HG03558 (cell line): Measurements from ENCODE around the gene CCDC7.
A peak's percentile ranks its signal among the peaks of the same experiment; 100 is the strongest.
"Not testable (repeated sequence)": the region's sequence is repeated elsewhere in the genome, so short reads cannot be mapped to it uniquely, and the experiment has no call there.

Experiments used
- ATAC-seq: cut with Tn5 transposase; IDR thresholded peaks from one replicate; pipeline ENCODE4 v1.9.1; 2021; ENCODE audit warnings: moderate number of reproducible peaks; ENCODE audit not compliant: unreplicated experiment; ENCODE audit errors: extremely low read depth

CCDC7 gene

DNA sequence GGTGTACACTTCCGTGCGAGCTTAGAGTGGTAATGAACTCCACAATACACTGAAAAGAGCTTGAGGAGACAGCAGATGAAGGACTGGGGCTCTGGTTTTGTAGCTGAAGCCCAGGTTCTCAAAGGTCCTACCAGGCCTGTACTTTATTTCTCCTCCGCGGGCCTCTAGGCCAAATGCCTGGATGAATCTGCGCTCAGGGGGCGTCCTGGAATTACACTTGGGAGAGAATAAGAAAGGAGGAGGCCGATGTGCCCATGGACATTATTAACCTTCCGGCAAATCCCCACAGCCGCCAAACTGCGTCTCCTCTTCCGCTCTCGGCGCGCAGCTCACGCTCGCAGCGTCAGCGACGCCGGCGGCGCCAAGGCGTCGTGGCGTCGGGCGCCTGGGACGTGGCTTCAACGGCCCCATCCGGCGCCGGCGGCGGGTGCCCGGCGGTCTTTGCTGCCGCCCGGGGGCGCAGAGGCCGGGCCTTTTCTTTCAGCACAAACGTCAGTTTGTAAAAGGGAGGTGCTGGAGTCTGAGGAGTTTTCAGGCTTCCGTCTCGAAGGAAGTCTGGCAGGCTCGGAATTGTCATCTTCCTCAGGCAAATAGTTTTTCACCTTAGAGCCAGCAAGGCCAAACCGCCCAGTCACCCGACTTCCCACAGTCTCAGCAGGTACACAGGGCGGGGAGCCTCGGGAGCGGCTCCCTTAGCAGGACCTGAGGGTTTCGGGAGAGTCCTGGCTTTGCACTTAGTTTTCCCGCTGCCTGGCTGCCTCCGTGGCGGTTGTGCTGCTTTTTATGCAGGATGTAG, at the start of gene CCDC7:
Gene CCDC7 (plus strand): TSS at position 401 of the 796 bp plus-strand sequence. CDS start 5,503 bp downstream, outside the sequence.
- ATAC-seq, result peak; percentile 94

DNA sequence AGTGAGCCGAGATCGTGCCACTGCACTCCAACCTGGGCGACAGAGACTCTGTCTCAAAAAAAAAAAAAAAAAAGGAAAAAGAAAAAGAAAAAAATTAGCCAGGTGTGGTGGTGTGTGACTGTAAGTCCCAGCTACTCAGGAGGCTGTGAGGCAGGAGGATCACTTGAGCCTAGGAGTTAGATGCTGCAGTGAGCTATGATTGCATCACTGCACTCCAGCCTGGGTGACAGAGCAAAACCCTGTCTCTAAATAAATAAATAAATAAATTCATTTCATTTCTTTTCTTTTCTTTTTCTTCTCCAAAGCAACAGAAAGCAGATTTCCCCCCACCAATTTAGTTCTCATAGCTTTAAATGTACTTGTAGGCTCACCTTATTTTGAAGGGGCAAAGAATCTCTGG, 48.8 kb upstream of the CCDC7 start:
- ATAC-seq, result not testable (repeated sequence)

DNA sequence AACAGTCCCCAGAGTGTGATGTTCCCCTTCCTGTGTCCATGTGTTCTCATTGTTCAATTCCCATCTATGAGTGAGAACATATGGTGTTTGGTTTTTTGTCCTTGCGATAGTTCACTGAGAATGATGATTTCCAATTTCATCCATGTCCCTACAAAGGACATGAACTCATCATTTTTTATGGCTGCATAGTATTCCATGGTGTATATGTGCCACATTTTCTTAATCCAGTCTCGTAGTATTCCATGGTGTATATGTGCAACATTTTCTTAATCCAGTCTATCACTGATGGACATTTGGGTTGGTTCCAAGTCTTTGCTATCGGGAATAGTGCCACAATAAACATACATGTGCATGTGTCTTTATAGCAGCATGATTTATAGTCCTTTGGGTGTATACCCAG, 46.2 kb upstream of the CCDC7 start:
- not testable (repeated sequence) for ATAC-seq

DNA sequence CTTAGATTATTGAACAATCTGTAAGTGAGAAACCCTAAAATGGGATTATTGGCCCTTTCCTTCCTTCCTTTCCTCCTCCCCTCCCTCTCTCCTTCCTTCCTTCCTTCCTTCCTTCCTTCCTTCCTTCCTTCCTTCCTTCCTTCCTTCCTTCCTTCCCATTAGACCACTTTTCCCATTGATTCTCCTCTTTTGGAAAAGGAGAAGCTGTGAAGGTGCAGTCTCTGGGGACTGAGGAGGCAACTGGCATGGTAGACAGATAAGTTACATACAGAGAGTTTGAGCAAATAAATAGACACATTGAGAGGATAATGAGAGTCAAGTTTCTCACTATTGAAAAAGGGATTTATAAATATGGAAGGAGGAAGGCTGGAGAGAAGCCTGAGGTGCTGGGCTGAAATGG, 45.0 kb upstream of the CCDC7 start:
- ATAC-seq, result no peak

DNA sequence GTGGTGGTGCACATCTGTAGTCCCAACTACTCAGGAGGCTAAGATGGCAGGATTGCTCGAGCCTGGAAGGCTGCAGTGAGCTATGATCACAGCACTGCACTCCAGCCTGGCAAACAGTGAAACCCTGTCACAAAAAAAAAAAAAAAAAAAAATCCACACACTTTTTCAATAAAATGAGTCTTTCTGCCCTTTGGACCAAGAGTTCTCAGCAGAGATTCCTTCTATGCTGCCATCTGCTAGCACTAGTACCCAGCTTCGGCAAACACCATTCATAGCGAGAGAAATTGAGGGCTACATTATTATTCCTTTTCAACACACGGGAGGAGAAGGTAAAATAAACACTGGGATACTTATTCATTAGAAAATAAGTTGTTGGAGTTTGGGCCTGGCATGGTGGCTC, 43.4 kb upstream of the CCDC7 start:
- ATAC-seq, result no peak

DNA sequence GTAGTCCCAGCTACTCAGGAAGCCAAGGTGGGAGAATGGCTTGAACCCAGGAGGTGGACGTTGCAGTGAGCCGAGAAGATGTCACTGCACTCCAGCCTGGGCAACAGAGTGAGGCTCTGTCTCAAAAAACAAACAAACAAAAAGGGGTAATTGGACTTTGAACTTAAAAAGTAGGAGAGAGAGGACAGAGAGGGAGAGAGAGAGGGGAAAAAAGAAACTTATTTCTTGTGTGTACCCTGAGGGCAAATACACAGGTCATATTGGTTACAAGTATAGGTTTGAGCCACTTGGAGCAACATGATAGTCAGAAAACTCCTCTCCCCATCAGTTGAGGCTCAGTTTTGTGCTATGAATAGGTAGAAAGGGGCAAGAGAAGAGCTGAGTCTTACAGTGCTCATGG, 42.8 kb upstream of the CCDC7 start:
- ATAC-seq, result no peak

DNA sequence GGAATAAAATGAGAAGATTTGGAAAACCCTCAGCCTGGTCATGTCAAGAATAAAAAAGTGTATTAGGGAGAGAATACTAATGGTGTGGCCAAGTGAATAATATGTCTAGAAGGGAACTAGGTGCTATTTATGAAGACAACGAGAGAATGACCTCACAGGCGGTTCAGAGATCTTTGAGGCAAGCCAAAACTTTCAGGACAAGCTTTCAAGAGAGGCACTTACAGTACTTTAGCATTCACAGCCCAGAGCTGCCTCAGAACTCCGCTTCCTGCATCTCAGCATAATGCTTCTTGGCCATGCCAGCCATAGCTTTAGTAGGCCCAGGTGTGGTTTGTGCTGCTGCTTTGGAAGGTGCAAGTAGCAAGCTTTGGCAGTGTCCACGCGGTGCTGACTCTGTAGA, 37.2 kb upstream of the CCDC7 start:
- ATAC-seq, result no peak

DNA sequence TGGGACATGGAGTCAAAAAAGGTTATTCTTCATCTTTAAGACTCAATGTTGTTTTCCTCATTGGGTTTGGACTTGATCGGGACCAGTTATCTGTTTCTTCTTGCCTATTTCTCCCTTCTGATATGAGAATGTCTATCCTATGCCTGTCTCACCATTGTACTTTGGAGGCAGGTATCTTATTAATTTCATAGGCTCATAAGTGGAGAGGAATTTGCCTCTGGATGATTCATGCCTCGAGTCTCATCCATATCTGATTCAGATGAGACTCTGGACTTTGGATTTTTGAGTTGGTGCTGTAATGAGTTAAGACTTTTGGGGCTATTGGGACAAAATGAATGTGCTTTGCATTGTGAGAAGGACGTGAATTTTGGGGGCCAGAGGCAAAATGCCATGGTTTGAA, 36.2 kb upstream of the CCDC7 start:
- ATAC-seq, result no peak

DNA sequence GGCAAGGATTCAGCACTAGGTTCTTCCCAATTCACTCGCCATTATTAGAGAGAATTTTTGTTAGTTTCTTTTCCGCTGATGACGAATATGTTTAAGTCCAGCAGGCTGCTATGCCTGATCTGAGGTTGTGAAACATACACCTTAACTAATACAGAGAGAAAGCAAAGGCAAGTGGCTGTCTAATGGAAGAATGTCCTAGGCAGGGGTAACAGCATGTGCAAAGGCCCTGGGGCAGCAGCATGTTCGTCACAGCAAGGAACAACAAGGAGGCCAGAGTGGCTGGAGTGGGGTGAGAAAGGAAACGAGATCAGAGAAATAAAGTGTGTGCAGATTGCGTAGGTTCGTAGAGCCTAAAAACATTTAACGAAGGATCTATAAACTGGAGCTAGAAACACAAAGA, 35.4 kb upstream of the CCDC7 start:
- ATAC-seq, result no peak

DNA sequence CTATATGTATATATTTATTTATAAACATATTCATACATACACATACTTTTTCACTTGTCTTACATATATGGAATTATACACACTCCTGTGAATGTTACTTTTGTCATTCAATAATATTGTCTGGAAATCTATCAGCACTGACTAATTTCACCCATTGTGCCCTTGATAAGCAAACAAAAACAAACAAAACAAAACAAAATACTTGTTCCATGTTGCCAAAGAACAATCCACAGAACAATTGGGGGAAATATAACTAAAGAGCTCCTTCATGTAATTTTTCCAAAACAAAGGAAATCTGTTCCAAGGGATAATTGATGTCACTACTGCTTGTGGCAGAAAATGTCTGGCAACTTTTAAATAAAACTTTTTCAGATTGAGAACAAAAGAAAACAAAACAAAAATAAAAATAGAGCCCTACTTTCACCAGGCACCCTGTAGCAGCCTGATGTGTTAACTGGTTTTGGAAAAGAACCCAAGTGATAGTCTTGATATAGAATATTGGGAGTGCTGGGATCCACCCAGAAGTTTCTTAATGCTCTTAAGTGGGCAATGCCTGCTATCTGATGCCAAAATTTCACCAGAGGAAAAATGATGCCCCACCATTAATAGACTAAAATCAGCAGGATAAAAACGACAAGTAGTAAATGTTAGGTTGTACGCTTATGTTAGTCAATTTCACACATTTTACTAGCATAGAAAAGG, 34.0 kb upstream of the CCDC7 start:
- no peak for ATAC-seq

DNA sequence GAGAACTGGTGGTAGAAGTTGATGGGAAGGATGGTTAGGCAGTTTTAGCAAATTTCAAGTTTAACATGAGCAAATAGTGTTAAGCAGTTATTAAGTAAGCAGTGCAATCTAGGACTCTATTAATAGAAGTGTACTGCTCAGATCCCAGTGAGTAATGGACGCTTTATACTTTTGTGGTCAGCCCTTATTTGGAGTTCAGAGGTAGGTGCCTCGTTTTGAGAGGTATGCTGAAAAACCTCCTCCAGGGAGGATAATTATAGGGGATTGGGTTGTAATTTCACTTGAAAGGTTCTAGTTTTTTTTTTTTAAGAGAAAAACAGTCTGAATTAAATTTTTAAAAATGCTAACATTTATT, 33.5 kb upstream of the CCDC7 start:
- ATAC-seq, result no peak

DNA sequence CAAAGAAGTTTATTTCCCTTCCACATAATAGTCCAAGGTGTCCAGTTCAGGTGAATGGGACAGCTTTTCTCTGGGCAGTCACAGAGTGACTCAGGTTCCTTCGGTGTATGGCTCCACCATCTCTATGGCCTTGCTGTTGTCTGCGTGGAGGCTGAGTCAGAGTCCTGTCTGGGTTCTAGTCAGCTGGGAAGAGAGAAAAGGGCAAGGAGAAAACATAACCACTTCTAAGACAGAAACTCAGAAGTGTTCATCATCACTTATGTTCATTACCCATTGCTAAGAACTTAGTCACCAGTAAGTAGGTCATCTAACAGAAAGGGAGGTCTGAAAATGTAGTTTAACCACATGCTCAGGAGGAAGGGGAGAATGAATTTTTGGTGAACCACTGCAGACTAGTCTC, 32.4 kb upstream of the CCDC7 start:
- ATAC-seq, result no peak

DNA sequence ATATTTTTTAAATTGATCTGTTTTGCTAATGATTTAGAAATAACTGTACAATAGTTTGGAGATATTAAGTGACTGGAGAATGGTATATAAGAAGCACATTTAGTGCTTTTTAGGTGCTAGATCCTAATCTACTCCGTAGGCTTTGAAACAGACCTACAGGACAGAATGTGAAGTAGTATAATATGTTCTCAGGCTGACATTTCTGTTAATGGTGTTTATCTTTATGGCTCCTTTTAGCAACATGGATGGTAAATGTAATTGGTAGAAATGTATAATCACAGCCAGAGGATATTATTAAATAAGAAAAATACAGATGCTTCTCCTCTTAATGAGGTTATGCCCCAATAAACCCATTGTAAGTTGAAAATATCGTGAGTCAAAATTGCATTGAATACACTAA, 30.6 kb upstream of the CCDC7 start:
- no peak for ATAC-seq

DNA sequence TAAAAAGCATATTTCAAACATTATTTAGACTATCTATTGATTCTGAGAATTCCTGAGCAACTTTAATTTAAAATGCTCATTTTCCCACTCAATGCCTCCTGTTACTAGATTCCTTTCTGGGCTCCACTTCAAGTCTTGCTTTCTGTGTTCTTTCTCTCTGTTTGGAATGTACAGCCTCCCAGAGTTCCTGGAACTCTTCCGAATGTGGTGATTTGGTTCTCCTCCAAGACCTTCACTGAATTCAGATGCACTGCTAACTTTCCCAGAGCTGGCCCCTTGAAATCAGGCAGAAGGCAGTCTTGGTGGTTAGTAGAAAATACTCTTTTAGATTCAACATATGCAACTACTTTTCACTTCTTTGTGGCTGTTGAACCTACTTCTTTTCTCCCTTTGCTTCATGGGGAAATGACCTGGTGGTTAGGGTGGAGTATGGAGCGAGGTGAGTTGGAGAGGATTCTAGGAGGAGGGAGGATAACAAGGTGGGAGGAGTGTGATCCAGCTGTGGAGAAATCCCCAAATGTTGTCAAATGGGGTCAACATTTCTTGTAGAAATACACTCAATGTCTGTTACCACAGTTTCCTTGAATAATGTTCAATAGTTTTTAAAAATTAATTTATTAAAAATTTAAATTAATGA, 27.9 kb upstream of the CCDC7 start:
- no peak for ATAC-seq

DNA sequence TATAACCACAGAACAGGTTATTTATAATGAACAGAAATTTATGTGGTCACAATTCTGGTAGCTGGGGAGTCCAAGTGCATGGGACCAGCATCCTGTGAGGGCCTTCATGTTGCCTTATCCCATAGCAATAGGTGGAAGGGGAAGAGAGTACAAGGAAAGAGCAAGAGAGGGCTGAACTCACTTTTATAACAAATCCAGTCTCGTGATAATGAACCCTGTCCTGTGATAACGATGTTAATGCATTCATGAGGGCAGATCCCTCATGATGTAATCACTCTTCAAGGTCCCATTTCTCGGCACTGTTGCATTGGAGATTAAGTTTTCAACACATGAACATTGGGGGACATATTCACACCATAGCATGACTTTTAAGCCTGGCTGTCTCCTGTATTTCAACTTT, 27.4 kb upstream of the CCDC7 start:
- ATAC-seq, result no peak

DNA sequence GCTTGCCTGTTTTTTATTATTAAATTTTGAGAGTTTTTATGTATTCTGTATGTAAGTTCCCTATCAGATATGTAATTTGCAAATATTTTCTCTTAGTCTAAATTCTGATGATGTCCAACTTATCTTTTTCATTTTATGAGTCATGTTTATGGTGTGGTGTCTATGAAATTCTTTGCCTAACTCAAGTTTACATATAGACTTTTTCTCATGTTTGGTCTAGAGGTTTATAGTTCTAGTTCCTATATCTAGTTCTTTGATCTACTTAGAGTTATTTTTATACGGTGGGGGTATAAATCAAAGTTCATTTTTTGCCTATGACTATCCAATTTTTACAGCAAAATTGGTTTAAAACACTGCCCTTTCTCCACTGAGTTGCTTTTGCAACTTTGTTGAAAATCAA, 26.3 kb upstream of the CCDC7 start:
- ATAC-seq, result no peak

DNA sequence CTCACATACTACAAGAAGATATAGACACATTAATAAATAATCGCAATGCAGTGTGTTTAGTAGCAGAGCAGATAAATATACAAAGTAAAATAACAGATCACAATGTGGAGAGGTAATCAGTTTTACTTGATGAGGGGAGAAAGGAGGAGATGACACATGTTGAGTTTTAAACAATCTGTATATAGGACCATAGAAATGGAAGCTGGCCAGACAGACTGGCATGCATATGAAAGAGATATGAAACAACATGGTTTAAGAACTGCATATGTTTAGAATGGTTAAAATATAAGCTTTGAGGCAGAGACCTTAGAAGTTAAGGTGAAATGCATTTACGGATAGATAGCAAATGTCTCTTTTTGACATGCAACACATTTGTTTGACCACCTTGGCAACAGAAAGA, 19.8 kb upstream of the CCDC7 start:
- no peak for ATAC-seq

DNA sequence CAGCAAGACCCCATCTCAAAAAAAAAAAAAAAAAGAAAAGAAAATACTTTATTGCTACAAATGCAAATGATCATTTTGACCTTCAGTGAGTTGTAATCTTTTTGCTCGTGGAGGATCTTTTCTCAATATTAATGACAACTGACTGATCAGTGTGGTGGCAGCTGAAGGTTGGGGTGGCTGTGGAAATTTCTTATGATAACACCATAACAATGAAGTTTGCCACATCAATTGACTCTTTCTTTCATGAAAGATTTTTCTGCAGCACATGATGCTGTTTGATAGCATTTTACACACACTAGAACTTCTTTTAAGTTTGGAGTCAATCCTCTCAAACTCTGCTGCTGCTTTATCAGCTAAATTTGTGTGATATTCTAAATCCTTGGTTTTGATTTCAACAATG, 12.4 kb upstream of the CCDC7 start:
- no peak for ATAC-seq

DNA sequence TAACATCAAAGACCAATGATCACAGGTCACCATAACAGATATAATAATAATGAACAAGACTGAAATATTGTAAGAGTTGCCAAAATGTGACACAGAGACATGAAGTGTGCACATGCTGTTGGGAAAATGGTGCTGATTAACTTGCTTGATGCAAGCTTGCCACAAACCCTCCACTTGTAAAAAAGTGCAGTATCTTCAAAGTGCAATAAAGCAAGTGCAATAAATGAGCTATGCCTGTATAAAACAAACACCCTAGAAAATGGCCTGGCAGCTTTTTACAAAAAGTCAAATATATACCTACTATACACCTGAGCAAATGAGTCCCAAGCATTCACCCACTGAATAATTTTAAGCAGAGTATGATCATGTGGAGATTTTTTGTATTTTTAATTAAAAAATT, 9.7 kb upstream of the CCDC7 start:
- no peak for ATAC-seq

DNA sequence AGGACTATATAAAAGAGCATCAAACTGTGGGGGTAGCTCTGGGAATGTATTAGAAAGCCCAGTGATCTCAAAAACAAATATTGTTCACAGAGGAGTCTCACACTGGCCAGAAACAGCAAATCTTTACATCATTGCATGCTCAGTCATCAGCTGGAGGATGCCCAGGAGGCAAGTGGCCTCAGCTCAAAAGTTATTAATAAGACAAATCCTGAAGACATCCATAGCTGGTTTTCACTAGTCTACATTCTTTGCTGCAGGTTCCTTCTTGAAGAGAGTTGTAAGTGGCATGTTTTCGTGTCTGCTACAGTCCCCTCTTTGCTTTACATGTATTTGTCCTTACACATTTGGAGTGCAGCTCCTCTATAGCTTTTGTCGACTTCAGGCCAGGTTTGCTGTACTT, 8.6 kb upstream of the CCDC7 start:
- no peak for ATAC-seq

DNA sequence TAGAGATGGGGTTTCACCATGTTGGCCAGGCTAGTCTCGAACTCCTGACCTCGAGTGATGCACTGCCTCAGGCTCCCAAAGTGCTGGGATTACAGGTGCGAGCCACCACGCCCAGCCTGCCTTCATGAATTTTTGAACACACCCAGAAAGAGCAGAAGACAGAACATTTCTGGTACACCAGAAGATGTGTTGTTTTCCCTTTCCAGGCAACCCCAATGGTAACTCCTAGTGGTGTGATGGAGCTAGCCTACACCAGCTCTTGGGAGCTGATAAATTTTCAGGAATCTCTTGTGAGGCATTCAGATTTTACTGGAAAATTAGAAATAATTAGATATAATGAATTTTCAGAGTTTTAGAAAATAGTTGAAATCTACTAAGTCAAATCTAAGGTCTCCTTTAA, 904 bp upstream of the CCDC7 start:
- ATAC-seq, result no peak
